ENCODE results near the gene CCDC183. TPM values are rescaled to one million over a fixed set of nuclear protein-coding genes. Genes with fewer than 3 reads are reported as not detected.

CCDC183 gene
- total and polyA plus RNA-seq, 2 of the 4 experiments (the other 2 are of a cell fraction): under 0.01 to 0.29 TPM

DNA sequence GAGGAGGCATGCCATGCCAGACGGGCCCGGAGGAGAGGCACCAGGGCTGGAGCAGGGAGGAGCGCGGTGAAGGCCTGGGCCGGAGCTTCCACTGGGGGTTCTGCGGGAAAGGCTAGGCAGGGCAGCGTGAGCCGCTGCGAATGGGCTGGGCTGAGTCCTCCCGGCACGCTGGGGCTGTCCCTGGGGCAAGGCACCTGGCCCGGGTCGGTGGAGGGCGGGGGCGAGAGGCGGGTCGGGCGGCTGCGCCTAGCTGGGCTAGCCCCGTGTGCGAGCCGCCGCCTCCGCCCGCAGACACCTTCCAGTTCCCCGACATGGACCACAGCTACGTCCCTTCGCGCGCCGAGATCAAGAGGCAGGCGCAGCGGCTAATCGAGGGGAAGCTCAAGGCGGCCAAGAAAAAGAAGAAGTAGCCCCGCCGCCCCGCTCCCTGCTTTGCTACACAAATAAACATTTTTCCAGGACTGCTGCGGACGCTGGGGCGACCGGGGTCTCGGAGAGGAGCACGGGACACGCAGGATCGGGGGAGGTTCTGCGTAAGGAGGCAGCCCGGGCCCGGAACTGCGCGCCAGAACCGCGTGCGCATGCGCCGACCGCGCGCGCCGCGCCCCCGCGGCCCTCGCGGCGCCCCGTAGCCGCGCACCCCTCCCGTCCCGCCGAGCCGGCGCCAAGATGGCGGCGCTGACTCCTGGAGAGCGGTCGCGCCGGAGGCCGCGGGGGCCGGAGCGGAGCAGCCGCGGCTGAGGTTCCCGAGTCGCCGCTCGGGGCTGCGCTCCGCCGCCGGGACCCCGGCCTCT, 11.3 kb downstream of the CCDC183 start, which contains the start of gene RABL6 (continued):
- TF ChIP-seq MAZ (IDR thresholded peaks at IDR 0.05; ENCODE audit: borderline replicate concordance, low read depth, low read length): peak; percentile 95

DNA sequence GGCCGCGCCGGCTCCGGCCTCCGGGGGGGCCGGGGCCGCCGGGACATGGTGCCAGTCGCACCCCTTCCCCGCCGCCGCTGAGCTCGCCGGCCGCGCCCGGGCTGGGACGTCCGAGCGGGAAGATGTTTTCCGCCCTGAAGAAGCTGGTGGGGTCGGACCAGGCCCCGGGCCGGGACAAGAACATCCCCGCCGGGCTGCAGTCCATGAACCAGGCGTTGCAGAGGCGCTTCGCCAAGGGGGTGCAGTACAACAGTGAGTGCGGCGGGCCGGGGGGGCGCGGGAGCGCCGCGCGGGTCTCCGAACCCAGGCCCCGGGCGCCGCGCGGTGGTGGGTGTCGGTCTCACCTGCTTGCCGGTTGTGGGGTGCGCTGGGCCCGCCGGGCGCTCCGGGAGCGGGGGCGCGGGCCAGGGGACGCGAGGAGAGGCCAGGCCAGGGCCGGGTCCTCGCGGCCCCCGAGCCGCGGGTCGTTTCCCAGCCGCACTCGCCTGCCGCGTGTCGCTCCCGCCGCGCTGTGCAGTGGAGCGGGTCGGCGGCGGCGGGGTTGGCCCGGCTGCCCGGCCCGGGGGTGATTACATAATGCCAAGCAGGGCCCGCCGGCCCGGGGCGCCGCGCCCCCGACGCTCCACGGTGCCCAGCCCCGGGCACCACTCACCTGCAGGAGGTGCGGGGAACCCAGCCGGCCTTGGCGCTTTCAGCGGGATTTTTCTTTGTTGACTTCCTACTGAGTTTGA, 12.1 kb downstream of the CCDC183 start:
- Histone ChIP-seq H3K9me3 (ENCODE audit: control insufficient read depth, insufficient read depth, low read length) (no peaks in the 10 kb centered on the region), H3K27me3 (ENCODE audit: control insufficient read depth, insufficient read depth, low read length) (no peaks in the 10 kb centered on the region), H4K91ac (ENCODE audit: insufficient read depth, low read depth, low read length) (peak overlapping the region; percentile 54; the same call in 1 of the 2 replicates), H3K14ac (replicated peaks; ENCODE audit: low read depth, low read length) (peak overlapping the region; percentile 48), H3K9me1 (ENCODE audit: insufficient read depth, low read length) (peaks cover 4% of the 10 kb centered on the region), H2AK5ac (ENCODE audit: low read depth, low read length) (no peak overlapping the region), H3K4me3 (ENCODE audit: insufficient read depth, low read depth, low read length) (peak overlapping the region; percentile 75), H4K20me1 (ENCODE audit: insufficient read depth, low read length) (peaks cover 19% of the 10 kb centered on the region; the same call in 1 of the 2 replicates), H4K5ac (ENCODE audit: low read depth, low read length) (no peak overlapping the region), H3K4ac (ENCODE audit: low read depth, low read length) (peak overlapping the region; percentile 83), H2AFZ (replicated peaks; ENCODE audit: low read length, poor library complexity) (peak overlapping the region; percentile 99), H2BK15ac (ENCODE audit: low read depth, low read length) (no peak overlapping the region), H2AK9ac (replicated peaks; ENCODE audit: low read depth, low read length, poor library complexity) (peak overlapping the region; percentile 81), H3K56ac (ENCODE audit: extremely low read depth, insufficient read depth, low read length) (peak overlapping the region; percentile 52; the same call in 1 of the 2 replicates), H2BK20ac (ENCODE audit: low read depth, low read length) (no peak overlapping the region), H3K27ac (ENCODE audit: insufficient read depth, low read length) (peak overlapping the region; percentile 86), H3K4me2 (ENCODE audit: low read depth, low read length) (peak overlapping the region; percentile 90), H3K36me3 (ENCODE audit: control insufficient read depth, insufficient read depth, low read length) (peaks cover 7% of the 10 kb centered on the region), H2BK120ac (ENCODE audit: low read depth, low read length) (no peak overlapping the region), H3K4me1 (ENCODE audit: control insufficient read depth, insufficient read depth, low read length) (peaks cover 13% of the 10 kb centered on the region), H4K8ac (ENCODE audit: low read depth in 2 of 2, low read length in 2 of 2) (peak overlapping the region in 1 of 2 experiments; percentile 64; a peak in 2 of 4 replicates), H3K23ac (ENCODE audit: low read depth, low read length) (peak overlapping the region; percentile 70), H3K9ac (ENCODE audit: low read depth, low read length) (peak overlapping the region; percentile 85), H3K79me1 (ENCODE audit: low read depth in 1 of 2, low read length in 2 of 2) (peaks cover 32 to 53% of the 10 kb centered on the region in 2 experiments), H3K18ac (ENCODE audit: low read depth, low read length) (no peak overlapping the region), H2BK5ac (ENCODE audit: low read depth, low read length, poor library complexity, severe bottlenecking) (peak overlapping the region; percentile 32)
- 1% methylated on average over 29 of the region's 93 CpGs; no CpG with 5 or more reads in 1 of the 2 experiments for WGBS, 2 experiments (ENCODE audit: extremely low coverage in 2 of 2, insufficient read length in 1 of 2)
- intact Hi-C loops (cut with micrococcal nuclease): no loop called here
- no TSS peak for BruUV-seq (replicated peaks)
- DNase-seq (no peak), ATAC-seq (ENCODE audit: low read depth) (peak; percentile 47)
- dilution Hi-C loops (cut with HindIII; ENCODE audit: low sequenced_read_pairs, unreplicated experiment): no loop called here
- in situ Hi-C loops (cut with MboI; ENCODE audit: low sequenced_read_pairs): no loop called here
- CTCF ChIA-PET: no interaction called here
- POLR2A ChIA-PET (ENCODE audit: unreplicated experiment): no interaction called here
- TF ChIP-seq, protein P1, sequence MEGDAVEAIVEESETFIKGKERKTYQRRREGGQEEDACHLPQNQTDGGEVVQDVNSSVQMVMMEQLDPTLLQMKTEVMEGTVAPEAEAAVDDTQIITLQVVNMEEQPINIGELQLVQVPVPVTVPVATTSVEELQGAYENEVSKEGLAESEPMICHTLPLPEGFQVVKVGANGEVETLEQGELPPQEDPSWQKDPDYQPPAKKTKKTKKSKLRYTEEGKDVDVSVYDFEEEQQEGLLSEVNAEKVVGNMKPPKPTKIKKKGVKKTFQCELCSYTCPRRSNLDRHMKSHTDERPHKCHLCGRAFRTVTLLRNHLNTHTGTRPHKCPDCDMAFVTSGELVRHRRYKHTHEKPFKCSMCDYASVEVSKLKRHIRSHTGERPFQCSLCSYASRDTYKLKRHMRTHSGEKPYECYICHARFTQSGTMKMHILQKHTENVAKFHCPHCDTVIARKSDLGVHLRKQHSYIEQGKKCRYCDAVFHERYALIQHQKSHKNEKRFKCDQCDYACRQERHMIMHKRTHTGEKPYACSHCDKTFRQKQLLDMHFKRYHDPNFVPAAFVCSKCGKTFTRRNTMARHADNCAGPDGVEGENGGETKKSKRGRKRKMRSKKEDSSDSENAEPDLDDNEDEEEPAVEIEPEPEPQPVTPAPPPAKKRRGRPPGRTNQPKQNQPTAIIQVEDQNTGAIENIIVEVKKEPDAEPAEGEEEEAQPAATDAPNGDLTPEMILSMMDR (conservative IDR thresholded peaks at IDR 0.05; ENCODE audit: low read depth, low read length): no peak
- TF ChIP-seq RCOR1 (IDR thresholded peaks at IDR 0.05; ENCODE audit: insufficient replicate concordance, low read length) (no peak), CEBPB (IDR thresholded peaks at IDR 0.05; ENCODE audit: low read depth, low read length) (no peak), FOS (IDR thresholded peaks at IDR 0.05; ENCODE audit: low read depth, low read length) (no peak), MAFK (IDR thresholded peaks at IDR 0.05; ENCODE audit: low read depth, low read length) (no peak), SMC3 (IDR thresholded peaks at IDR 0.05; ENCODE audit: low read depth, low read length) (no peak), RFX5 (IDR thresholded peaks at IDR 0.05; ENCODE audit: low read depth, low read length) (no peak)
- TF ChIP-seq, protein P2, sequence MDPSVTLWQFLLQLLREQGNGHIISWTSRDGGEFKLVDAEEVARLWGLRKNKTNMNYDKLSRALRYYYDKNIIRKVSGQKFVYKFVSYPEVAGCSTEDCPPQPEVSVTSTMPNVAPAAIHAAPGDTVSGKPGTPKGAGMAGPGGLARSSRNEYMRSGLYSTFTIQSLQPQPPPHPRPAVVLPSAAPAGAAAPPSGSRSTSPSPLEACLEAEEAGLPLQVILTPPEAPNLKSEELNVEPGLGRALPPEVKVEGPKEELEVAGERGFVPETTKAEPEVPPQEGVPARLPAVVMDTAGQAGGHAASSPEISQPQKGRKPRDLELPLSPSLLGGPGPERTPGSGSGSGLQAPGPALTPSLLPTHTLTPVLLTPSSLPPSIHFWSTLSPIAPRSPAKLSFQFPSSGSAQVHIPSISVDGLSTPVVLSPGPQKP (IDR thresholded peaks at IDR 0.05; ENCODE audit: borderline replicate concordance, low read depth, low read length): no peak
- TF ChIP-seq, protein P3, sequence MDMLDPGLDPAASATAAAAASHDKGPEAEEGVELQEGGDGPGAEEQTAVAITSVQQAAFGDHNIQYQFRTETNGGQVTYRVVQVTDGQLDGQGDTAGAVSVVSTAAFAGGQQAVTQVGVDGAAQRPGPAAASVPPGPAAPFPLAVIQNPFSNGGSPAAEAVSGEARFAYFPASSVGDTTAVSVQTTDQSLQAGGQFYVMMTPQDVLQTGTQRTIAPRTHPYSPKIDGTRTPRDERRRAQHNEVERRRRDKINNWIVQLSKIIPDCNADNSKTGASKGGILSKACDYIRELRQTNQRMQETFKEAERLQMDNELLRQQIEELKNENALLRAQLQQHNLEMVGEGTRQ (IDR thresholded peaks at IDR 0.05; ENCODE audit: low read depth, low read length): no peak
